ENCODE measurements around the gene ARID1A.
"Not testable (repeated sequence)": the region's sequence is repeated elsewhere in the genome, so short reads cannot be mapped to it uniquely, and the experiment has no call there.

The ARID1A gene

GRCh38 chr1:26695356-26696118, at the start of gene ARID1A:
Gene ARID1A, plus strand, starts transcription at chr1:26696015. Its CDS starts 389 bp downstream, at chr1:26696404.
- no peak for FAIRE-seq

GRCh38 chr1:26664802-26665201, 31.0 kb upstream of the ARID1A start:
- no peak for FAIRE-seq

GRCh38 chr1:26666855-26667254, 29.0 kb upstream of the ARID1A start:
- no peak for FAIRE-seq

GRCh38 chr1:26668106-26668786, 27.6 kb upstream of the ARID1A start:
- not testable (repeated sequence) for FAIRE-seq

GRCh38 chr1:26677306-26678115, 18.3 kb upstream of the ARID1A start:
- FAIRE-seq, result peak; percentile 94

GRCh38 chr1:26684763-26685508, 10.9 kb upstream of the ARID1A start:
- no peak for FAIRE-seq

GRCh38 chr1:26686795-26687194, 9.0 kb upstream of the ARID1A start:
- no peak for FAIRE-seq

- no peak for FAIRE-seq
These were observed 6.3 kb upstream of the ARID1A start for GRCh38 chr1:26689504-26689903.

- no peak for FAIRE-seq
These were observed 5.7 kb upstream of the ARID1A start for GRCh38 chr1:26690157-26690556.

GRCh38 chr1:26690576-26691031, 5.2 kb upstream of the ARID1A start:
- no peak for FAIRE-seq

GRCh38 chr1:26692211-26692792, 3.5 kb upstream of the ARID1A start:
- peak; percentile 71 for FAIRE-seq

GRCh38 chr1:26692793-26693490, 2.9 kb upstream of the ARID1A start:
- FAIRE-seq, result peak; percentile 91

GRCh38 chr1:26693599-26694572, 1.9 kb upstream of the ARID1A start:
- FAIRE-seq, result no peak

- no peak for FAIRE-seq
These were observed 1.0 kb upstream of the ARID1A start for GRCh38 chr1:26694638-26695355.

GRCh38 chr1:26696119-26696653, 371 bp downstream of the ARID1A start:
- FAIRE-seq, result no peak

GRCh38 chr1:26696654-26697430, 1.0 kb downstream of the ARID1A start:
- no peak for FAIRE-seq

- no peak for FAIRE-seq
These were observed 1.7 kb downstream of the ARID1A start for GRCh38 chr1:26697431-26697977.

Measured in islet of Langerhans (tissue), 1 donor.